ENCODE data around the gene PTPRJ.

- TF ChIP-seq MAZ (IDR thresholded peaks at IDR 0.05; ENCODE audit: borderline replicate concordance, low read depth, low read length) (no peak), CTCF (conservative IDR thresholded peaks at IDR 0.05; ENCODE audit: low read depth, low read length) (no peak), RFX5 (IDR thresholded peaks at IDR 0.05; ENCODE audit: low read depth, low read length) (no peak), RAD21 (IDR thresholded peaks at IDR 0.05; ENCODE audit: low read length) (no peak), ELK1 (IDR thresholded peaks at IDR 0.05; ENCODE audit: borderline replicate concordance, low read depth, low read length) (no peak), POLR2A (IDR thresholded peaks at IDR 0.05; ENCODE audit: low read depth, low read length) (no peak), BHLHE40 (IDR thresholded peaks at IDR 0.05; ENCODE audit: low read depth, low read length) (no peak), SMC3 (IDR thresholded peaks at IDR 0.05; ENCODE audit: low read depth, low read length) (no peak), CEBPB (IDR thresholded peaks at IDR 0.05; ENCODE audit: low read depth, low read length) (peak; percentile 42; the same call in 1 of the 2 replicates), MAFK (IDR thresholded peaks at IDR 0.05; ENCODE audit: low read depth, low read length) (no peak), USF2 (IDR thresholded peaks at IDR 0.05; ENCODE audit: low read depth, low read length) (no peak), RCOR1 (IDR thresholded peaks at IDR 0.05; ENCODE audit: insufficient replicate concordance, low read length) (no peak), NFE2L2 (IDR thresholded peaks at IDR 0.05; ENCODE audit: low read depth, low read length) (no peak)
These were observed 74.6 kb downstream of the PTPRJ start for GRCh38 chr11:48054994-48055291.
